Muscle of arm (tissue), 12 donors: Measurements from ENCODE around the gene RIPPLY2. TPM values are rescaled to one million over a fixed set of nuclear protein-coding genes. Genes with fewer than 3 reads are reported as not detected.

ENCODE experiments used
- DNase-seq: peaks from one replicate; pipeline ENCODE4 v3.0.0-alpha.2; 2013
- polyA plus RNA-seq, 12 donors: library from polyadenylated mRNA; unstranded; fragments of 120-200 nt; gene quantifications; one replicate each; pipeline ENCODE4 v1.2.1, GENCODE V29; 2013; ENCODE audit not compliant: insufficient read length in 12 of 12

RIPPLY2 gene
- polyA plus RNA-seq, 12 donors, result 0.13 to 0.33 TPM; not detected in 10

GRCh38 chr6:83859410-83860358 is 6.5 kb downstream of the RIPPLY2 start, which contains the start of gene CYB5R4:
TSS of gene CYB5R4 (plus strand) at chr6:83859689. CDS start at chr6:83859783, 94 bp downstream.
- DNase-seq, result peak; percentile 97

- DNase-seq, result no peak
These were observed 7.2 kb downstream of the RIPPLY2 start for GRCh38 chr6:83860359-83860755.

GRCh38 chr6:83860782-83861495 is 7.8 kb downstream of the RIPPLY2 start:
- no peak for DNase-seq

GRCh38 chr6:83862776-83863471 is 9.8 kb downstream of the RIPPLY2 start:
- no peak for DNase-seq

- DNase-seq, result no peak
These were observed 13.9 kb downstream of the RIPPLY2 start for GRCh38 chr6:83867043-83867442.

- DNase-seq, result peak; percentile 7
These were observed 14.5 kb downstream of the RIPPLY2 start for GRCh38 chr6:83867527-83868161.

GRCh38 chr6:83868639-83869038 is 15.5 kb downstream of the RIPPLY2 start:
- DNase-seq, result no peak

GRCh38 chr6:83870649-83871048 is 17.5 kb downstream of the RIPPLY2 start:
- DNase-seq, result no peak

GRCh38 chr6:83872386-83873118 is 19.4 kb downstream of the RIPPLY2 start:
- no peak for DNase-seq

- DNase-seq, result no peak
These were observed 20.7 kb downstream of the RIPPLY2 start for GRCh38 chr6:83873869-83874268.

- DNase-seq, result no peak
These were observed 22.7 kb downstream of the RIPPLY2 start for GRCh38 chr6:83875843-83876242.

GRCh38 chr6:83878902-83879644 is 25.9 kb downstream of the RIPPLY2 start:
- no peak for DNase-seq

GRCh38 chr6:83879746-83880145 is 26.6 kb downstream of the RIPPLY2 start:
- no peak for DNase-seq

- DNase-seq, result no peak
These were observed 30.1 kb downstream of the RIPPLY2 start for GRCh38 chr6:83883240-83883639.

- DNase-seq, result peak; percentile 40
These were observed 31.4 kb downstream of the RIPPLY2 start for GRCh38 chr6:83884523-83884922.

- DNase-seq, result no peak
These were observed 32.8 kb downstream of the RIPPLY2 start for GRCh38 chr6:83885984-83886383.

- no peak for DNase-seq
These were observed 36.5 kb downstream of the RIPPLY2 start for GRCh38 chr6:83889621-83890020.

GRCh38 chr6:83890520-83890919 is 37.4 kb downstream of the RIPPLY2 start:
- no peak for DNase-seq

- DNase-seq, result no peak
These were observed 38.4 kb downstream of the RIPPLY2 start for GRCh38 chr6:83891586-83891985.

- no peak for DNase-seq
These were observed 39.9 kb downstream of the RIPPLY2 start for GRCh38 chr6:83893024-83893423.
